Mesothelial cell of epicardium (in vitro differentiated cells): Measurements from ENCODE around the gene UXS1. TPM values are rescaled to one million over a fixed set of nuclear protein-coding genes. Genes with fewer than 3 reads are reported as not detected.

Experiments used
- DNase-seq, 2 experiments: peaks; one replicate each; pipeline ENCODE4 v3.0.0; 2021; ENCODE audit warnings: low spot score in 2 of 2; ENCODE audit not compliant: unreplicated experiment in 2 of 2
- H3K27ac Mint-ChIP-seq: 2 replicates; pipeline ENCODE4 v1.8.0; 2021; ENCODE audit warnings: mixed read lengths
- H3K27me3 Mint-ChIP-seq: 2 replicates; pipeline ENCODE4 v1.8.0; 2021; ENCODE audit warnings: low read depth, mixed read lengths
- H3K36me3 Mint-ChIP-seq: 2 replicates; pipeline ENCODE4 v1.8.0; 2021; ENCODE audit warnings: mixed read lengths
- H3K4me1 Mint-ChIP-seq: 2 replicates; pipeline ENCODE4 v1.8.0; 2021; ENCODE audit warnings: mixed read lengths
- H3K4me3 Mint-ChIP-seq: 2 replicates; pipeline ENCODE4 v1.8.0; 2021; ENCODE audit warnings: mild to moderate bottlenecking, moderate library complexity, mixed read lengths
- H3K9me3 Mint-ChIP-seq: 2 replicates; pipeline ENCODE4 v1.8.0; 2021; ENCODE audit warnings: mixed read lengths
- total RNA-seq: library from RNA; stranded (reverse); gene quantifications from 3 replicates; pipeline ENCODE4 v1.2.1, GENCODE V29; 2021
- TF ChIP-seq, protein P1 (sequence below): fragments of 200-600 bp; sonication (generic); IDR thresholded peaks from one replicate; pipeline ENCODE4 v1.5.0; 2021; ENCODE audit warnings: antibody characterized with exemption; ENCODE audit not compliant: unreplicated experiment

UXS1 gene
- total RNA-seq, 1 donor from 2014 or later: 52.8 TPM

DNA sequence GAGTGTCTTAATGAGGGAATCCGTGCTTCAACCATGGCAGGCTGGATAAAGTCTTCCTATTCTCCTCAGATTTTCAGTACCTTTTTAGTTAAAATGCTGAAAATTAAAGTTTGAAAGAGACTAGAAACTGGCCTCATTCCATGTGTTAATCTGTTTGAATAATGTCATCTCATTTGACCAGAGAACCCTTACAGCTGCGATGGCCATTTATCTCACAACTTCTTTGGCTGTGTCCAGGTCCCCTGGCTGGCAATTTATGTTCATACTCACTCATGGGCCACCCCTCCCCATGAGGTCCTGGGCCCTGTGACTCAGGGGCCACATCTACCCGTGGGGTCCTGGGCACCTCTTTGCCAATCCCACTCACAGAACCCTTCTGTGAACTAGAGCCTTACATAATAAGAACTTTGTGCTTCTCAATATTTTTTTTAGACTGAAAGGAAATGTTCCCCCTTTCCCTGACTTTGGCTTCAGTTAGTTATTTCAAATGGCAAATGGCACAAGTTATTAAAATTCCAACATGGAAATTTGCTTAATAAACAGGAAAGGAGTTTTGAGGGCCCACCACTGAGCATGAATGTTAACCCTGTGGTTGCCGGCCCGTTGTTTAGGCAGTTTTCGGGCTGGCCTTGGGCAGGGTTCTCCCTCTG is 134.6 kb downstream of the UXS1 start:
- Mint-ChIP-seq H3K27me3 (peaks cover 29% of the 10 kb centered on the region), H3K9me3 (peaks cover 3% of the 10 kb centered on the region), H3K4me3 (no peak overlapping the region), H3K36me3 (no peaks in the 10 kb centered on the region), H3K4me1 (peaks cover 5% of the 10 kb centered on the region), H3K27ac (no peak overlapping the region)
- TF ChIP-seq, protein P1, sequence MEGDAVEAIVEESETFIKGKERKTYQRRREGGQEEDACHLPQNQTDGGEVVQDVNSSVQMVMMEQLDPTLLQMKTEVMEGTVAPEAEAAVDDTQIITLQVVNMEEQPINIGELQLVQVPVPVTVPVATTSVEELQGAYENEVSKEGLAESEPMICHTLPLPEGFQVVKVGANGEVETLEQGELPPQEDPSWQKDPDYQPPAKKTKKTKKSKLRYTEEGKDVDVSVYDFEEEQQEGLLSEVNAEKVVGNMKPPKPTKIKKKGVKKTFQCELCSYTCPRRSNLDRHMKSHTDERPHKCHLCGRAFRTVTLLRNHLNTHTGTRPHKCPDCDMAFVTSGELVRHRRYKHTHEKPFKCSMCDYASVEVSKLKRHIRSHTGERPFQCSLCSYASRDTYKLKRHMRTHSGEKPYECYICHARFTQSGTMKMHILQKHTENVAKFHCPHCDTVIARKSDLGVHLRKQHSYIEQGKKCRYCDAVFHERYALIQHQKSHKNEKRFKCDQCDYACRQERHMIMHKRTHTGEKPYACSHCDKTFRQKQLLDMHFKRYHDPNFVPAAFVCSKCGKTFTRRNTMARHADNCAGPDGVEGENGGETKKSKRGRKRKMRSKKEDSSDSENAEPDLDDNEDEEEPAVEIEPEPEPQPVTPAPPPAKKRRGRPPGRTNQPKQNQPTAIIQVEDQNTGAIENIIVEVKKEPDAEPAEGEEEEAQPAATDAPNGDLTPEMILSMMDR: no peak
- no peak for DNase-seq

DNA sequence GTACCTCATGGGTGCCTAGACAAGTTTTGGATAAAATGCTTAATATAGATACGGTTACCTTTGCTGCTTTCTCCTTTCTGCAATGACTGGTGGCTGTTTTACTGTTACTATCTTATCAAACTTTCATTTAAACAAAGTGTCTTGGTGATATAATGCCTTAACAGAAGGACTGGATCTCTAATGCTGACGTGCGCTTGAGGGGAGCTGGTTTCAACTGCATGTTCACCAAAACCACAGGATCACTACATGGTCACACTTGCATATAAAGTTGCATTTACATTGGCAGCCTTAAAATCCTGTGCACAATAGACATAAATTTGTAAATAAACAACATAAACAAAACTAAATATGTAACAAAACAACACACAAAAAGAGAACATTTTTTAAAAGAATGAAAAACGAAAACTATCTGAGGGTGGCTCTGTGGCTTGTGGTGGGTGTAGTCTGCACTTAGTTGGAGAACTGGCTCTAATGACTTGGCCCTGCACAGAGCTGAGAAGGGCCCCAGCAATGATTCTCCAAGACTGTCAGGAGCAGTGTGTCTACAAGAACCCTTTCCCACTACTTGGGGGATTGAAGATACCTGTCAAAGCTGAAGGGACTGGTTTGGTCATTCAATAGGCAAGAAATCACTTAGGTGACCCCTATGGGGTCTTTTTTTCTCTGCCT is 135.5 kb downstream of the UXS1 start:
- Mint-ChIP-seq H3K4me3 (no peak overlapping the region), H3K27me3 (peaks cover 26% of the 10 kb centered on the region), H3K4me1 (peaks cover 5% of the 10 kb centered on the region), H3K27ac (no peak overlapping the region), H3K36me3 (no peaks in the 10 kb centered on the region), H3K9me3 (peaks cover 3% of the 10 kb centered on the region)
- no peak for DNase-seq
- TF ChIP-seq, protein P1: no peak

GRCh38 chr2:106057206-106057605 is 136.9 kb downstream of the UXS1 start:
- Mint-ChIP-seq H3K4me3 (no peak overlapping the region), H3K36me3 (no peaks in the 10 kb centered on the region), H3K4me1 (peaks cover 11% of the 10 kb centered on the region), H3K9me3 (peaks cover 3% of the 10 kb centered on the region), H3K27me3 (peaks cover 29% of the 10 kb centered on the region), H3K27ac (no peak overlapping the region)
- DNase-seq: no peak
- TF ChIP-seq, protein P1: no peak

- Mint-ChIP-seq H3K4me3 (no peak overlapping the region), H3K4me1 (peaks cover 11% of the 10 kb centered on the region), H3K36me3 (no peaks in the 10 kb centered on the region), H3K9me3 (peaks cover 5% of the 10 kb centered on the region), H3K27ac (no peak overlapping the region), H3K27me3 (peaks cover 32% of the 10 kb centered on the region)
- DNase-seq: no peak
- TF ChIP-seq, protein P1: no peak
Measured at GRCh38 chr2:106054880-106055655, 139.0 kb downstream of the UXS1 start.

GRCh38 chr2:106054321-106054720 is 139.8 kb downstream of the UXS1 start:
- Mint-ChIP-seq H3K9me3 (peaks cover 4% of the 10 kb centered on the region), H3K4me1 (peaks cover 11% of the 10 kb centered on the region), H3K27ac (no peak overlapping the region), H3K36me3 (no peaks in the 10 kb centered on the region), H3K27me3 (peaks cover 34% of the 10 kb centered on the region), H3K4me3 (no peak overlapping the region)
- TF ChIP-seq, protein P1: no peak
- no peak for DNase-seq
